Measurements from ENCODE around the gene PMM2. TPM values are rescaled to one million over a fixed set of nuclear protein-coding genes. Genes with fewer than 3 reads are reported as not detected.

Gene PMM2
- total and polyA plus RNA-seq, 2 donors (not counting 3 experiments of a cell fraction or from before 2014, with no cell fraction given), result 29.0 to 61.3 TPM

- Histone ChIP-seq H3K9me3 (replicated peaks; ENCODE audit: control insufficient read depth, insufficient read depth, low read length) (no peaks in the 10 kb centered on the region), H3K79me2 (ENCODE audit: control insufficient read depth, insufficient read depth, low read length) (no peaks in the 10 kb centered on the region), H3K9ac (replicated peaks; ENCODE audit: extremely low read depth, insufficient read depth, low read length) (no peak overlapping the region), H3K4me2 (ENCODE audit: insufficient read depth, low read length) (no peak overlapping the region), H2AFZ (ENCODE audit: low read depth, low read length) (no peak overlapping the region), H3K36me3 (ENCODE audit: control insufficient read depth in 2 of 2, extremely low read depth in 1 of 2, insufficient read depth in 2 of 2, low read length in 2 of 2) (no peaks in the 10 kb centered on the region), H3K27me3 (ENCODE audit: control insufficient read depth in 2 of 2, insufficient read depth in 2 of 2, low read length in 2 of 2) (no peaks in the 10 kb centered on the region), H3K4me3 (replicated peaks in 1 of 3; ENCODE audit: insufficient read depth in 1 of 3, low read depth in 1 of 3, low read length in 3 of 3) (no peak overlapping the region), H3K9me1 (replicated peaks; ENCODE audit: control insufficient read depth, extremely low read depth, insufficient read depth, low read length) (no peaks in the 10 kb centered on the region), H4K20me1 (replicated peaks; ENCODE audit: control insufficient read depth, extremely low read depth, insufficient read depth, low read length) (no peaks in the 10 kb centered on the region), H3K4me1 (ENCODE audit: control insufficient read depth, extremely low read depth, insufficient read depth, low read length) (no peaks in the 10 kb centered on the region), H3K27ac (ENCODE audit: insufficient read depth, low read depth, low read length) (no peak overlapping the region)
- dilution Hi-C loops (cut with MboI; ENCODE audit: extremely low pct_ligation_motif_present, low sequenced_read_pairs) (no loop called here), intact Hi-C loops (cut with micrococcal nuclease) (no loop called here)
- no TSS peak for BruUV-seq (replicated peaks)
- ChIA-PET CTCF (no interaction called here), POLR2A (no interaction called here)
- FAIRE-seq, result no peak
- TF ChIP-seq CTCF (IDR thresholded peaks at IDR 0.05; ENCODE audit: extremely low read depth in 1 of 2, insufficient read depth in 1 of 2, low read depth in 1 of 2, low read length in 2 of 2), result no peak
- no peak for TF ChIP-seq GATA2 (IDR thresholded peaks at IDR 0.05; ENCODE audit: insufficient read depth, insufficient read length, low read depth, low read length)
- no peak for TF ChIP-seq EZH2 (IDR thresholded peaks at IDR 0.05; ENCODE audit: borderline replicate concordance, low read depth, low read length, severe bottlenecking)
- no peak for TF ChIP-seq POLR2AphosphoS5 (IDR thresholded peaks at IDR 0.05; ENCODE audit: insufficient read depth, low read depth, low read length)
- no peak for TF ChIP-seq FOS (IDR thresholded peaks at IDR 0.05; ENCODE audit: borderline replicate concordance, insufficient read depth, low read length)
- no peak for TF ChIP-seq POLR2A (IDR thresholded peaks at IDR 0.05; ENCODE audit: low read depth, low read length)
- no peak for TF ChIP-seq MYC (IDR thresholded peaks at IDR 0.05; ENCODE audit: low read depth, low read length)
- TF ChIP-seq JUN (IDR thresholded peaks at IDR 0.05; ENCODE audit: borderline replicate concordance, insufficient read depth, insufficient read length, low read depth), result no peak
- TF ChIP-seq MAX (IDR thresholded peaks at IDR 0.05; ENCODE audit: insufficient read depth, insufficient read length), result no peak
- DNase-seq (ENCODE audit: low read depth, low spot score), result no peak
These were observed 24.1 kb upstream of the PMM2 start for GRCh38 chr16:8773537-8773936.
